GM10248 (cell line): ENCODE measurements around the gene RHBDL3.
"Not testable (repeated sequence)": the region's sequence is repeated elsewhere in the genome, so short reads cannot be mapped to it uniquely, and the experiment has no call there.

Experiments
- CTCF ChIA-PET: fragments of 300-600 bp; sonication (Branson Sonifier 250); formaldehyde crosslinking; extraction: SDS; loops from one replicate; lab custom pipeline; 2021; ENCODE audit warnings: antibody characterized with exemption; lab: Yijun Ruan, JAX
- POLR2A ChIA-PET: fragments of 350-650 bp; sonication (Branson Sonifier 250); formaldehyde crosslinking; extraction: SDS; loops from one replicate; lab custom pipeline; 2020; ENCODE audit warnings: antibody characterized with exemption; lab: Yijun Ruan, JAX
- DNase-seq: peaks from one replicate; pipeline ENCODE4 v3.0.0; 2012; ENCODE audit errors: extremely low spot score
- CTCF ChIP-seq: IDR thresholded peaks from 2 replicates; pipeline ENCODE4 v1.5.1; 2012; ENCODE audit warnings: mild to moderate bottlenecking, low read depth; ENCODE audit errors: extremely low read depth, missing control alignments, control extremely low read depth

RHBDL3 gene

GRCh38 chr17:32348483-32348800 is 82.8 kb downstream of the RHBDL3 start:
- TF ChIP-seq CTCF: no peak
- ChIA-PET POLR2A (no interaction called here), CTCF (interaction anchor here (1.4 kb wide), 1 partner anchor 13 kb away, joined by 5 read pairs; no protein-coding TSS in a partner anchor)
- DNase-seq: no peak

GRCh38 chr17:32349503-32349853 is 83.8 kb downstream of the RHBDL3 start:
- no peak for DNase-seq
- POLR2A ChIA-PET: no interaction called here
- CTCF ChIA-PET: no interaction called here
- no peak for TF ChIP-seq CTCF

GRCh38 chr17:32349854-32350665 is 84.4 kb downstream of the RHBDL3 start, which contains the start of gene ZNF207:
ZNF207 (plus strand) TSS chr17:32350157; CDS start chr17:32350286, 129 bp downstream.
- POLR2A ChIA-PET: no interaction called here
- TF ChIP-seq CTCF: no peak
- DNase-seq: peak; percentile 94
- CTCF ChIA-PET: interaction anchor here (1.0 to 1.6 kb wide), 3 partner anchors 94 to 649 kb away, joined by 3 to 4 read pairs (median 4); partner anchors contain the start of gene PSMD11

GRCh38 chr17:32350666-32351418 is 85.2 kb downstream of the RHBDL3 start:
- no peak for TF ChIP-seq CTCF
- ChIA-PET CTCF (interaction anchor here (0.9 to 1.6 kb wide), 4 partner anchors 27 to 648 kb away, joined by 3 to 4 read pairs (median 4); partner anchors contain the start of gene PSMD11), POLR2A (interaction anchor here (0.6 kb wide), 1 partner anchor 394 kb away, joined by 6 read pairs; no protein-coding TSS in a partner anchor)
- peak; percentile 40 for DNase-seq

- DNase-seq, POLR2A ChIA-PET: not testable (repeated sequence)
- CTCF ChIA-PET: interaction anchor here (2.0 kb wide), 1 partner anchor 109 kb away, joined by 4 read pairs; no protein-coding TSS in a partner anchor
These were observed 87.1 kb downstream of the RHBDL3 start for GRCh38 chr17:32352734-32353133.

GRCh38 chr17:32355649-32356377 is 90.2 kb downstream of the RHBDL3 start:
- TF ChIP-seq CTCF: no peak
- ChIA-PET CTCF (no interaction called here), POLR2A (no interaction called here)
- DNase-seq: no peak
